DMS153 treated with DMSO at 0.1 percent for 48 hours (cell line): ENCODE data around the gene CMTM3.
"Not testable (repeated sequence)": the region's sequence is repeated elsewhere in the genome, so short reads cannot be mapped to it uniquely, and the experiment has no call there.

Source experiments
- DNase-seq: peaks from one replicate; lab custom pipeline; 2025; ENCODE audit not compliant: unreplicated experiment; lab: John Stamatoyannopoulos, UW

Gene CMTM3

DNA sequence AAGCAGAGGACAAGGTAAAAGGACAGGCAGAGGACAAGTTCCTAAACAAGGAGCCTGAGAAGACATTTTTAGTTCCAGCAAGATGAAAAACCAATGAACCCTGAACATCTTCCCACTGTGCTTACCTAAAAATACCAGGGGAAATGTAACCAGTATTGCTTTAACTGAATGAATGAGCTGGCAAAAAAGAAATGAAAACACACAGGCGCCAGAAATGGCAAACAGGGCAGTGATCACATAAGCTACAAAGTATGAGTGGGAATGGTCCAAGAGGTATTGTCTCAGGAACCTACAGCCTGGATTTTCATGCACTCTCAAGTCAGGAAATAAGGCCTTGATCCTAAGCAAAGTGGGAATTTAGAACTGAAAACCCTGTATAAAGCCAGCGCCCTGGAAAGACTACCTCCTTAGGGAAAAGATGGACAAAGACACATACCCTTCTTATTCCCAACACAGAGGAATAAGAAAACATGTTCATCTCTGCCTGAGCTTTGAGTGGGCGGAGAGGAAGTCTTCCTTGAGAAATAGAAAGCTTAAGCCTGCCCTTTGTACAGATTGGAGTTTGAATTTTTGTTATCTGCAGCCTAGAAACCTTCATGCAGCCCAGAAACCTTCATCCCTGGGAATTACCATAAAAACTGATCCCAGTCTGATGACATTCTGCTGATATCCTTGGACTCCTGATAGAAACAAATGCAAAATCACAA, 23.1 kb upstream of the CMTM3 start:
- DNase-seq: no peak

DNA sequence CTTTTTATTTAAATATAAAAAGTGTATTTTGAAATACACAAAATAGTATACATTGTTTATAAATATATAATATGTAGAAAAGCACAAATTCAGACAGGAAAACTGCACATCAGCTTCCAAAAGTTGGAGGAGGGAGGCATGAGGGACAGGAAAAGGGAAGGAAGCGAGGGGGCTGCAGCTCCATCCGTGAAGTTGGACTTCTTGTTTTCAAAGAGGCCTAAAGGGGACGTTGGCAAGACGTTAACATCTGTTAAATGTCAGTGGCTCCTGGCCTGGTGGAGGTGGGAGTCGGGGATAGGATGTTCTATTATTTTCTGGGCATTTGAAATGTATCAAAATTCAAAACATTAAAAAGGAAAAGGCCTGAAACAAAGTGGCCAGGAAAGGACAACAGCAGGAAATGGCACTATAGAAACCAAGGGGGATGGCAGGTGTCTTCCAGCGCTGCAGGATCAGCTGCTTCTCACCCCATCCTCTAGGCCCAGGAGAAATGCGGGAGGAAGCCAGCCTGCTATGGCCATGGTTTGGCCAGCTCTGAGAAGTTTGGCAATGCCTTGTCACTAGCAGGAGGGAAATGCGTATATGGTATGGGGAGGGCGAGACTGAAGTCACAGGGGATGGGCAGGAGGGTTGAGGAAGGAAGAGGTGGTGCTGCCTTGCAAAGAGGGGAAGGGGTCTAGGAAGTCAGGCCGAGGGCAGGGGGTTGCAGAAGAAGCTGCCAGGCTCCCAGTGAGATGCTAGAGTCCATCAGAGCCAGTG, 18.8 kb upstream of the CMTM3 start:
- DNase-seq: no peak

DNA sequence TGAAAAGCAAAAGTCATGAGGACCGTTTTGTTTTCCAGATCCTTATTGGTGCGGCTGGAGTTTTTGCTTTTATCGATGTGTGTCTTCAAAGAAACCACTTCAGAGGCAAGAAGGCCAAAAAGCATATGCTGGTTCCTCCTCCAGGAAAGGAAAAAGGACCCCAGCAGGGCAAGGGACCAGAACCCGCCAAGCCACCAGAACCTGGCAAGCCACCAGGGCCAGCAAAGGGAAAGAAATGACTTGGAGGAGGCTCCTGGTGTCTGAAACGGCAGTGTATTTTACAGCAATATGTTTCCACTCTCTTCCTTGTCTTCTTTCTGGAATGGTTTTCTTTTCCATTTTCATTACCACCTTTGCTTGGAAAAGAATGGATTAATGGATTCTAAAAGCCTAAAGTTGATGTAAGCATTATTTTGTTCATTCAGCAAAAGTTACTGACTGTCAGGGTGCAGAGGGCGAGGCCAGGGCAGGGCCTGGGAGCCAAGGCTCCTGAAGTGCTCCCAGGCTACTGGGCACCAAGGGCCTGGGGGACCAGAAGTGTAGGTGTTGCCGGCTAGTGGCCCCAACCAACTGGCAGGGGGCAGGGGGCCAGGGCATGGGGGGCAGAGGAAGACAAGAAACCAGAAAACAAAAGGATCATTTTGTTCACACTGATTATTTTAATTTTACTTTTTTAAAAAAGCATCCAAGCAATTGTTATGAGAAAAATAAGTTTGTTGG, 16.5 kb upstream of the CMTM3 start:
- DNase-seq: no peak

DNA sequence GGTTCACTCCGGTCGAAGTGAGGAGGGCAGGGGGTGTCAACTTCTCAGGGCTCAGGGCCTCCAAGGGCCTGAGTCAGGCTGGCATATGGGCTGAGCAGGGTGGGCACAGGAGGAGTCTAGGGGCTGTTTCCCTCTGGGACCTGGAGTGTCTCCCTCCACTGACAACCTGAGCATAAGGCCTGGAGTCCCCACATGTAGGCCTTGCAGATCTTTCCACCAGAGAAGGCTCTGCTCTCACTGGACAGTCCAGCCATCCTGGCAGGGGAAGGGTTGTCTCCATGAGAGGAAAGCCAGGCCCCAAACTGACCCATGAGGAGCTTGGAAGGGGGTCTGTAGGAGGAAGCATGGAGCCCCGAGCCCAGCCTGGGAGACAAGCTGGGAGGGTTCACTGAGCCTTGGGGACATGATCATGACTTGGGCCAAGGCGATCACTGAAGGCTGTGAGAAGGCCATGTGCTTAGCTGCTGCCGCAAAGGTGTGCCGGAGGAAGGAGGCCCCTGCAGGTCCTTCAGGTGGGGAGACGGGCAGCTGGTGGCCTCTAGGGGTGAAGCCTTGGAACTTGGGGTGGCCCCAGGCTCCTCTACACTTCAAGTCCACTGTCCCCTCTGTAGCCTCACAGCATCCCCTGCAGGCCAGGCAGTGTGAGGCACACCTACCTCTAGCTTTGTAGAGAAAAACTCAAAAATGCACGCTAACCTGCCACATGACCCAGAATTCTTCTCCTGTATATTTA, 15.4 kb upstream of the CMTM3 start:
- no peak for DNase-seq

DNA sequence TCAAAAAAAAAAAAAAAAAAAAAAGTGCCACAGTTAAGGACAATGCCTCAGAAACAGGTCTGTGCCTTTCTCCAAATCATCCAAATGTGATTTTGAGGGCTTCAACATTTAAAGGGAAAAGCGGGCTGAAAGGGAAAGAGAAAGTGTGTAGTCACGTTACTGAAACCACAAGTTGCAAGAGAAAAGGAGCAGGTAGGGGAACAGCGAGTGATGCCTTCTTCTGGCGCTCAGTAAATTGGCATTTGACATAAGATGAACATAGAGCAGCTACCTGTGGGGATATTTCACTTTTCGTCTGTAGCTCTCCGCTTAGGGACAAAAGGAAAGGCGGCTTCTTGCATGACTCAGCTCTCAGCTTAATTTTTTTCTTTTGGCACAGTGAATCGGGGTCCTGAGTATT, 14.2 kb upstream of the CMTM3 start:
- DNase-seq: no peak

DNA sequence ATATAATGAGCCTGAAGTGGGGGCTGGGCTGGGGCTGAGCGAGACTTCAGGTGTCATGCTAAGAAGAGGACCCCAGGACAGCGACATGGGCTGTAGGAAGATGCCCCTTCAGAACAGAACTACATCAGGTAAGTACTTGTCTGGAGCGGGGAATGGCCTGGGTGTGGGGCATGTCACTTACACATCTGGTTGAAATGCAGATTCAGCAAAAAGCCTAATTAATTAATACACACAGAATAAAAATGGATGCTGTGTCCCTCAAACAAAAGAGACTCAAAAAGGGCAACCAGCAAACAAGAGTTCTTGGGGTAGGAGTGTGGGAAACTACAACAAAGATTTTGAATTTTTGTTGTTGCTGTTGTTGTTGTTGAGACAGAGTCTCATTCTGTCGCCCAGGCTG, 13.5 kb upstream of the CMTM3 start:
- DNase-seq: no peak

DNA sequence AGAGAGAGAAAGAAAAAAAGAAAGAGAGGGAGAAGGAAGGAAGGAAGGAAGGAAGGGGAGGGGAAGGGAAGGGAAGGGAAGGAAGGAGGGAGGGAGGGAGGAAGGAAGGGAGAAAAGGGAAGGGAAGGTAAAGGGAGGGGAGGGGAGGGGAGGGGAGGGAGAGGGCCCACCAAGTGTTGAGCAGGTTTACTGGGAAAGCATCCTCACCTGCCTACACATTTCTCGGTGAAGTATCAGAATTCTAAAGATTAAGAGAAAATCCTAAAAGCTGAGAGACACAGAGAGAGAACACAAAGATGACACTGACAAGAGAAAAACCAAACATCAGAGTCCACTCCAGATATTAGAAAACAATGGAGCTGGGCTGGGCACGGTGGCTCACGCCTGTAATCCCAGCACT, 12.3 kb upstream of the CMTM3 start:
- DNase-seq: no peak

DNA sequence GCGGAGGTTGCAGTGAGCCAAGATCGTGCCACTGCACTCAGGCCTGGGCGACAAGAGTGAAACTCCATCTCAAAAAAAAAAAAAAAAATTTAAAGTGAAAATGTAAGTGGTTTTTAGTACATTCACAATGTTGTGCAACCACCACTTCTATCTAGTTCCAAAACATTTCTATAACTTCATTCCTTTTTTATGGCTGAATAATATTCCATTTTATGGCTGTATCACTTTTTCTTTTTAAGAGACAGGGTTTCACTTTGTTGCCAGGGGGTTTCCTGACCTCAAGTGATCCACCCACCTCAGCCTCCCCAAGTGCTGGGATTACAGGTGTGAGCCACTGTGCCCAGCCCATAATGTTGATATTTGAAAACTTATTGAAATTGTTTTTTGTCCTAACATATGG, 11.7 kb upstream of the CMTM3 start:
- no peak for DNase-seq

DNA sequence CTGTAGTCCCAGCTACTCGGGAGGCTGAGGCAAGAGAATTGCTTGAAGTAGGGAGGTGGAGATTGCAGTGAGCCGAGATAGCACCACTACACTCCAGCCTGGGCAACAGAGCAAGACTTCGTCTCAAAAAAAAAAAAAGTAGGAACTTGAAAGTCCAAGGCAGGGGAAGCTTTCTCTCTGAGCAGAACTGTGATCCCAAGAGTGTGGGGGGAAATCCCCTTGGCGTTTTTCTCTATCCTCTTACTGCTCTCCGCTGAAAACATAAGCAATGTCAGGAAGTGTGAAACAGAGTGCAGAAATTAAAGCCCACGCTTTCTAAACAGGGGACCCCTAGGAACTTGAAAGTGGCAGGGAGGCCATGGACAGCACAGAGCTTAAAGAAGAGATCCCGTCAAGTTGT, 9.8 kb upstream of the CMTM3 start:
- DNase-seq: no peak

DNA sequence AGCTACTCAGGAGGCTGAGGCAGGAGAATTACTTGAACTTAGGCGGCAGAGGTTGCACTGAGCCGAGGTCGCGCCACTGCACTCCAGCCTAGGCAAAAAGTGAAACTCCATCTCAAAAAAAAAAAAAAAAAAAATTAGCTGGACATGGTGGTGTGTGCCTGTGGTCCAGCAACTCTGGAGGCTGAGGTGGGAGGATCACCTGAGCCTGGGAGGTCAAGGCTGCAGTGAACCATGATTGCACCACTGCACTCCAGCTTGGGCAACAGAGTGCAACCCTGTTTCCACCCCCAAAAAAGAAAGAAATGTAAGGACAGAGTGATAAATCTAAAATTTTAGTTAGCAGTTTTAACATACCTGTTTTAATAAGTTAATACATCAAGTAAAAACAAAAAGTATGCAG, 7.9 kb upstream of the CMTM3 start:
- not testable (repeated sequence) for DNase-seq

DNA sequence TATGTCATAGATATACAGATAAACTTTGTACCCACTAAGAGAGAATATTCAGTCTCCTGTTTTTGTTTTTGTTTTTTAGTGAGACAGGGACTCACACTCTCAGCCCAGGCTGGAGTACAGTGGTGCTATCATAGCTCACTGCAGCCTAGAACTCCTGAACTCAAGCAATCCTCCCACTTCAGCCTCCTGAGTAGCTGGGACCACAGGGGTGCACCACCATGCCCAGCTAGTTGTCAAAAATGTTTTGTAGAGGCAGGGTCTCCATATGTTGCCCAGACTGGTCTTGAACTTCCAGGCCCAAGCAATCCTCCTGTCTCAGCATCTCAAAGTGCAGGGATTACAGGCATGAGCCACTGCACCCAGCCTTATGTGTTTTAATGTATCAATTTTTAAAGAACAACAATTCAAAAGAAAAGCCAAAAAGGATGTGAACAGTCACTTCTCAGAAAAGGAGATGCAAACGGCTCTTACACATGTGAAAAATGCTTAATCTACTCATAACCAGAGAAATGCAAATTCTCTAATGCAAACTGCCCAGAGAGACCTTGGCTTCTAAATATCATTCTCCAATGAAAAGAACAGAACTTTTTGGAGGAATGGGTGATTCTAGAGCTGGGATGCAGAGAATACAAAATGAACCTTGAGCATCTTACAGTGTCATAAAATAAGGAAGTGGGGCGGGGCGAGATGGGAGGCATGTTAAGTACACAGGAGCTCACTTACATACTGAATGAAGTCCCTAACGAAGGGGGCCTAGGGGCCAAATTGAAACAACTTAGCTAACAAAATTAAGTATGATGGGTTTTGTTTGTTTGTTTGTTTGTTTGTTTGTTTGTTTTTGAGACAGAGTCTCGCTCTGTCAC, 7.3 kb upstream of the CMTM3 start:
- no peak for DNase-seq

DNA sequence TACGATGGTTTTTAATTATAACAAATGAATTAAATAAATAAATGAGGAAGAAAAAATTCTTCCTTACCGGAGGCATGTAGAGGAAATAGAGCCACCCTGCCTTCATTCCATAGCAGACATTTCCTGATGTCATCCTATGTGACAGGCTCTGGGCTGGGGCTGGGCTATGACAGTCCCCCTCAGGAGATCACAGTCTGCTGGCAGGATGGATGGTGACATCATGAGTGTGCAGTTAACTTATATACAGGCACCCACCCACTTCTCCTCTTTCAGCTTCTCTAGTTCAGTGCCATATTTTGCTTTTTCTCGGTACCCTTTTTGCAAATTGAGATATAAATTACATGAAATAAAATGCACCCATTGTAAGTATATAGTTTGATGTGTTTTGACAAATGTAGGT, 6.4 kb upstream of the CMTM3 start:
- DNase-seq: no peak

DNA sequence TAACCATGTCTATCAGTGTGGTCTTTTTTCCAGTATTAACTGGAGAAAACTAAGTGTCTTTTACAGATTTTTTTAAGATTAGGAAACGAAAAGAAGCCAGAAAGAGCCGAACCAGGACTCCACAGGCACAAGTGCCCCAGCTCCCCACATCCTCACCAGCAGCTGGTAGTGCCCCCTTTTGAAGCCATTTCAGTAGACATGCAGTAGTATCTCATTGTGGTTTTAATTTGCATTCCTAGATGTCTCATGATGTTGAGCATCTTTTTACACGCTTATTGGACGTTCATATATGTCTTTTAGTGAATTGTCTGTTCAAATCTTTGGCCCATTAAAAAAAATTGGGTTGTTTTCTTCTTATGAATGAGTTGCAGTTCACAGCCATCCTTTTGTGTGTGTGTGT, 4.8 kb upstream of the CMTM3 start:
- no peak for DNase-seq

DNA sequence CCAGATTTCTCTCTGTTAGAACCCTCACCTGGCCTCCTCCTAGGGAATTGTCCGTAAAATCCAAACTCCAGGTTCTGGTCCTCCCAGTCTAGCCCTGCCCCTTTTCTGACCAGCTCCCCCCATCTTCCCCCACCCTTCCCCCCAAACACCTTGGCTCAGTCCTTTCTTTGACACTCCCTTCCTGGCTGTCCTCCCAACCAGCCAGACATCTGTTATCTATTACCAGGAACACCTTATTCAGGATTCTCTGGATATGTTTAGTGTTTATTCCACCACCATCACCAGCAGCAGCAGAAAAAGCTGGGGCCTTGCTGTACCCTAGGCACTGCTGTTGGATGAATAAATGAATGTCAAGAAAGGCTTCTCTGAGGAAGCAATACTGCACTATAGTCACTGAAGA, 4.0 kb upstream of the CMTM3 start:
- no peak for DNase-seq

DNA sequence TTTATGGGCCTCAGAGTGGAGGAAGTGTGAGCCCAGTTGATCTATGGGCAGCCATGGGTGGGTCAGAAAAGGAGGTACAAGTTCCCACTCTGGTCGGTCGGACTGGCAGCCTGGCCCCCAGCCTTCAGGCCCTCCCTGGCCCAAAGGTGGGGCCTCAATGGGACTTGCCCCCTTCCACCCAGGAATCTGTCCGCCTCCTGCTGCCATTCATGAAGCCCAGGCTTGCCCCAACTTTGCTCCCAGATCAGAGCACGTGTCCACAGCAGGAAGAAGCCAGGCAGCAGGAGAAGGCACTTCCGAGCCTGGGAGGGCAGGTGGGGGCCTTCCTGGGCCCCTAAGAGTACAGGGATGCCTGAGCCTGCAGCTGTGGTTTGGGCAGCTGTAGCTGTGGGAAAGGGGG, 3.0 kb upstream of the CMTM3 start:
- no peak for DNase-seq

DNA sequence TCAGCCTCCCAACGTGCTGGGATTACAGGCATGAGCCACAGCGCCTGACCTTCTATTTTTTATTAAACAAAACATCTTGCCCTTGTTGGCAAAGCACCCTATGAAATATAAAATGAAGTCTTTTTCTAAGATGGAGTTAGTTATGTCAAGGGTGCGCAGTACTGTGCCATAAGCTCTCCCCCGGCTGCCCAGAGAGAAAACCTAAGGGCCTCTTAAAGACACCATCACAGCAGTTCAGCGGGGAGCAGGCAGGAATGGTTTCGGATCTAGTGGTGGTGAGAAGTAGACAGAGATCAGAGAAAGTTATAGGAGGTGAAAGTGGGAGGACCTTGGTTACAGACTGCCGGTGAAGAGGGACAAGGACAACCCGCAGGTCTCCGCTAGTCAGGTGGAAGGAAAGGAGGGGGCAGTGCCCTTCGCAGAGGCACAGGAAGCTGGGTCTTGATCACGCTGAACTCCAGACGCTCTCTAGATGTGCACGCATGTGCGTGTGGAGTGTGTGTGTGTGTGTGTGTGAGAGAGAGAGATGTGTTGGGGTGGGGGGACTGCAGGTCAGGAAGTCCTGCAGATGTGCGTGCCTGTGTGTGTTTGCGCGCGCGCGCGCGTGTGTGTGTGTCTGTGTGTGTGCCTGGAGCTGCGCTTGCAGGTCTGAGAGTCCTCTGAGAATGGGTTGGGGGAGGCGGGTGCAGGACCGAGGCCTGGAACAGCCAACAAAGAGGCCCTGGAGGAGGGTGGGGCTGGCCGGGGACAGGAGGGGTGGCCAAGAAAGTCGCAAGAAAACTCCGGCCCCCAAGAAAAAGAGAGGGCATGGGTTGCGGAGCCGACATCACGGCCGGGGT, 748 bp upstream of the CMTM3 start:
- DNase-seq: no peak

DNA sequence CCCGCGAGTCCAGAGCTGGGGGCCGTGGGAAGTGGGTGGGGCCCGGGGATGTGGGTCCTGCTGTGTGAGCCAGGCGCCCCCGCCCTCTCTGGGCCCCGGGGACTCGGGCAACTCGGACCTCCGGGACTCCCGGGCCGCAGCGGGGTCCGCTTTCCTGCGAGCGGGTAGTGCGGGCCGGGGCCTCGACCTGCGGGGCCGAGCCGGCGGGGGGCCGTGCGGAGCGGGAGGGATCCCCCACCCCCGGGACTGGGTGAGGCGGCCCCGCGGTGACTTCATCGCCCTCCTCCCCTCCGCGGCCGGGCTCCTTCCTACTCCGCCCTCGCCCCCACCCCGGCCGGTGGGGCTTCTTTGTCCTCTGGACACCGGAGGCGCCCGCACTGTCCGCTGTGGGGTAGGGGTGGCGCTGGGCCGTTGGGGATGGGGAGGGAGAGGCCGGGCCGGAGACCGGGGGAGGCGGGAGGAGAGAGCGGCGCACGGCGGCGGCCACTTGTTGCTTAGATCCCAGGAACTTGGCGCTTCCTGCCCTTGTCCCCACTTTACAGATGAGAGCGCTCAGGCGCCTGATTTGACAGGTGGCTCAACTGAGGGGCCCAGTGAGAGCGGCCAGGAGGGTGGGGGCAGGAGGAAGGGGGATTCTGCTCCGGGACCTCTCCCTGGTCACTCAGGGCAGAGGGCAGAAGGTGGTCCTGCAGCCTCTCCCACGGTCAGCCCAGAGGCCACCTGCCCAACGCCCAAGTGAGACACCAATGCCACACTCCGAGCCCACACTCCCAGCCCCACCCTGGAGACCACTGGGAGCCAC, 874 bp downstream of the CMTM3 start:
- DNase-seq: no peak

DNA sequence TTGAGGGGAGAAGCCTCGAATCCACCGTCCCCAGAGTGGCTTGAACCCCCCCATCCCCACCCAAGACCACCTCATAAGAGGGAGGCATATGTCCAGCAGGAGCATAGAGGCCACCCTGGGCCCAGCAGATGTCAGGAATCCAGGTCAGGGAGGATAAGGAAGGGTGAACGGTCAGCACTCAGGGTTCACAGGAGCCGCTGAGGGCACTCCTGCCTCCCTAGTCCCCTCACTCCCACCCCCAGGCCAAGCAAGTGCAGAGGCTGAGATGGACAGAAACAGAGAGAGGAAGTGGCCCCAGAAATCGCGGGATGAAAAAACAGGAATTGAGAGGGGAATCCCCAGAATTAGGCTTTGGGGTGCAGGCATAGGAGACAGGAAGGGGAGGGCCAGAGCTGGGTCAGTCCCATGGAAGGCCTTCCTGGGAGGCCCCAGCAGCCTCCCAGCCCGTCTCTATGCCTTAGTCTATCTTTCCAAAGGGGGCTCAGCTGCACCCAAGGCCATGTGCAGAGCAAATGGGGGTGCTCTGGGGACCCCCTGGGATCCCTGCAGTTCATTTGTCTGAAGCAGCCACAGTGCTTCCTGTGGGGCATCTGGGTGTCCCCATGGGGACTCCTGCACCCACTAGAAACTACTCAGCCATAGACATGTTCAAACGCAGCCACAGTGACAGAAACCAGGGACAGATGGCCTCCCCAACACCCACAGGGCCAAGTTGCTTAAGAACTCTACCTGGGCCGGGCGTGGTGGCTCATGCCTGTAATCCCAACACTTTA, 1.7 kb downstream of the CMTM3 start:
- DNase-seq: no peak
